HepG2 (cell line): ENCODE measurements around the gene SYNE3. TPM values are rescaled to one million over a fixed set of nuclear protein-coding genes. Genes with fewer than 3 reads are reported as not detected.

ENCODE experiments used
- ESRRA ChIP-seq: sonication (generic); formaldehyde crosslinking; IDR thresholded peaks from 2 replicates; pipeline ENCODE4 v1.5.1; 2020; ENCODE audit warnings: mild to moderate bottlenecking, low read depth, missing genetic modification reagents
- GZF1 ChIP-seq: sonication (generic); formaldehyde crosslinking; IDR thresholded peaks from 2 replicates; pipeline ENCODE4 v1.5.1; 2020; ENCODE audit warnings: mild to moderate bottlenecking, missing genetic modification reagents
- NFKBIZ ChIP-seq: IDR thresholded peaks from 2 replicates; pipeline ENCODE4 v1.6.1; 2018; ENCODE audit warnings: missing genetic modification reagents, missing compliant biosample characterization
- SALL2 ChIP-seq: sonication (generic); formaldehyde crosslinking; IDR thresholded peaks from 2 replicates; pipeline ENCODE4 v1.8.1; 2023; ENCODE audit warnings: mild to moderate bottlenecking, missing genetic modification reagents, inconsistent platforms
- SOX6 ChIP-seq, 2 experiments: fragments of 450-650 bp in 1 of 2; sonication (generic) in 1 of 2; formaldehyde crosslinking in 1 of 2; IDR thresholded peaks; 2 replicates each; pipeline versions ENCODE4 v1.4.0 to v1.6.1; 2017 to 2020; ENCODE audit warnings: antibody characterized with exemption in 1 of 2, mild to moderate bottlenecking in 1 of 2, missing genetic modification reagents in 1 of 2
- SP1 ChIP-seq, 2 experiments: fragments of 450-650 bp in 1 of 2; sonication (generic) in 1 of 2; formaldehyde crosslinking in 1 of 2; IDR thresholded peaks; 2 replicates each; pipeline versions ENCODE4 v1.4.0 to v1.6.1; 2016 to 2020; ENCODE audit warnings: missing genetic modification reagents in 1 of 2
- ZBTB20 ChIP-seq: sonication (generic); formaldehyde crosslinking; IDR thresholded peaks from 2 replicates; pipeline ENCODE4 v1.8.1; 2023; ENCODE audit warnings: missing genetic modification reagents, low read depth, mild to moderate bottlenecking, borderline replicate concordance
- ZBTB21 ChIP-seq: sonication (generic); formaldehyde crosslinking; IDR thresholded peaks from 2 replicates; pipeline ENCODE4 v1.4.0; 2020; ENCODE audit warnings: missing genetic modification reagents
- ZNF546 ChIP-seq: sonication (generic); formaldehyde crosslinking; conservative IDR thresholded peaks from 2 replicates; pipeline ENCODE4 v1.8.1; 2023; ENCODE audit warnings: mild to moderate bottlenecking, missing genetic modification reagents
- ZNF619 ChIP-seq: sonication (generic); formaldehyde crosslinking; IDR thresholded peaks from 2 replicates; pipeline ENCODE4 v1.4.0; 2020; ENCODE audit warnings: mild to moderate bottlenecking, missing genetic modification reagents
- ZNF674 ChIP-seq: sonication (generic); formaldehyde crosslinking; IDR thresholded peaks from 2 replicates; pipeline ENCODE4 v1.5.0; 2020; ENCODE audit warnings: low read depth, mild to moderate bottlenecking, missing genetic modification reagents
- ZNF749 ChIP-seq: sonication (generic); formaldehyde crosslinking; IDR thresholded peaks from 2 replicates; pipeline ENCODE4 v1.8.0; 2022; ENCODE audit warnings: mild to moderate bottlenecking, missing genetic modification reagents, moderate library complexity, borderline replicate concordance
- polyA plus RNA-seq, 8 experiments: library from polyadenylated mRNA; depleted of rRNA in 3 of 8; stranded (reverse) in 7 of 8; unstranded in 1 of 8; fragments of >200 nt; fragmentation: Illumina TruSeq in 4 of 8; extraction: Trizol in 4 of 8; gene quantifications; 2 replicates each; pipeline versions ENCODE4 v1.2.1 to v1.2.3, GENCODE V29; 2011 to 2016; ENCODE audit warnings: low read depth in 4 of 8, missing spikeins in 1 of 8, mixed read lengths in 1 of 8; ENCODE audit not compliant: insufficient read depth in 1 of 8
- total RNA-seq, 5 experiments: library from RNA; depleted of rRNA; stranded (reverse); fragments of >200 nt; fragmentation: Illumina TruSeq; extraction: Trizol; gene quantifications; 2 replicates each; pipeline ENCODE4 v1.2.3, GENCODE V29; 2016; ENCODE audit warnings: low read depth in 1 of 5
- TF ChIP-seq, protein P1 (sequence below): sonication (generic); formaldehyde crosslinking; IDR thresholded peaks from 2 replicates; pipeline ENCODE4 v1.4.0; 2020; ENCODE audit warnings: missing genetic modification reagents, borderline replicate concordance
- TF ChIP-seq, protein P2 (sequence below): sonication (generic); formaldehyde crosslinking; IDR thresholded peaks from 2 replicates; pipeline ENCODE4 v1.8.0; 2022; ENCODE audit warnings: missing genetic modification reagents, low read depth, mild to moderate bottlenecking, borderline replicate concordance
- TF ChIP-seq, protein P3 (sequence below): IDR thresholded peaks from 2 replicates; pipeline ENCODE4 v1.6.1; 2016; ENCODE audit warnings: missing compliant biosample characterization, missing genetic modification reagents, borderline replicate concordance
- TF ChIP-seq, protein P4 (sequence below): sonication (generic); formaldehyde crosslinking; IDR thresholded peaks from 2 replicates; pipeline ENCODE4 v1.5.0; 2020; ENCODE audit warnings: mild to moderate bottlenecking, missing genetic modification reagents
- TF ChIP-seq, protein P5 (sequence below): sonication (generic); formaldehyde crosslinking; IDR thresholded peaks from 2 replicates; pipeline ENCODE4 v1.5.0; 2020; ENCODE audit warnings: missing genetic modification reagents
- TF ChIP-seq, protein P6 (sequence below): IDR thresholded peaks from 2 replicates; pipeline ENCODE4 v1.6.1; 2012; ENCODE audit warnings: low read depth, low read length, improper control_type of control experiment

The SYNE3 gene
- total and polyA plus RNA-seq, 2 of the 13 experiments (the other 11 are each of a cell fraction or from before 2014, with no cell fraction given) = 7.8 to 8.0 TPM

DNA sequence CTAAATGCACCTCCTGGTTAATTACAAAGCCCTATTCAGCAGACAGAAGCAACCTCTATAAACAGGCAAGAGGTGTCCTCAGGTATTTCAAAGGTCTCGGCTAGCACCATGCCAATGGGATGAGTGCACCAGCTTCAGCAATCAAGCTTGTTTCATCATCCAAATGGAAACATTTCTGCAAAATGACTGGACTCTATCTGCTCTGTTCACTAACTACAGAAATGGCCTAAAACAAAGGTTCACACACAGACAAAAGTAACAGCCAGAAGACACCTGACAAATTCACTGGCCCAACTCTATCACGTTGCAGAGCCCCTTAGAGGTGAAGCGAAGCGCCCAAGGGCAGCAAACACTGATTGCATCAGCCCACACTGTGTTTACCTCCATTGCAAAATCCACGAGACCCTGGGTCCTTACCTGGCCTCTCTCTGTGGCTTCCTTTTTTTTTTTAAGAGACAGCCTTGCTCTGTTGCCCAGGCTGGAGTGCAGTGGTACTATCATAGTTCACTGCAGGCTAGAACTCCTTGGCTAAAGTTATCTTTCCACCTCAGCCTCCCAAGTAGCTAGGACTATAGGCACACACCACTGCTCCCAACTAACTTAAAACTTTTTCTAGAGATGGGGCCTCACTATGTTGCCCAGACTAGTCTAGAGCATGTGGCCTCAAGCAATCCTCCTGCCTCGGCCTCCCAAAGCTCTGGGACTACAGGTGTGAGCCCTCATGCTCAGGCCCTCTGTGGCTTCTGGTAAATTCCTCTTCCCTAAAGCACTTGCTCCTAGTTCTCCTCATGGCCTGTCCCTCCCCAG lies 8.5 kb upstream of the SYNE3 start (continued):
- TF ChIP-seq ZBTB21 (CRISPR knock-in tag) (peak; percentile 57; the same call in 1 of the 2 replicates), ZNF674 (CRISPR knock-in tag) (no peak), SALL2 (CRISPR knock-in tag) (peak; percentile 36; the same call in 1 of the 2 replicates), ZNF546 (CRISPR knock-in tag) (no peak), GZF1 (CRISPR knock-in tag) (no peak), ZNF619 (CRISPR knock-in tag) (no peak), SP1 (IDR thresholded peaks at IDR 0.05) (no peak), SP1 (CRISPR knock-in tag; IDR thresholded peaks at IDR 0.05) (no peak), ZNF749 (CRISPR knock-in tag) (no peak), SOX6 (IDR thresholded peaks at IDR 0.05) (no peak), SOX6 (CRISPR knock-in tag; IDR thresholded peaks at IDR 0.05) (peak; percentile 97), NFKBIZ (CRISPR knock-in tag) (peak; percentile 92; the same call in 1 of the 2 replicates), ZBTB20 (CRISPR knock-in tag) (peak; percentile 26; the same call in 1 of the 2 replicates), ESRRA (CRISPR knock-in tag) (peak; percentile 96)
- TF ChIP-seq, protein P1, sequence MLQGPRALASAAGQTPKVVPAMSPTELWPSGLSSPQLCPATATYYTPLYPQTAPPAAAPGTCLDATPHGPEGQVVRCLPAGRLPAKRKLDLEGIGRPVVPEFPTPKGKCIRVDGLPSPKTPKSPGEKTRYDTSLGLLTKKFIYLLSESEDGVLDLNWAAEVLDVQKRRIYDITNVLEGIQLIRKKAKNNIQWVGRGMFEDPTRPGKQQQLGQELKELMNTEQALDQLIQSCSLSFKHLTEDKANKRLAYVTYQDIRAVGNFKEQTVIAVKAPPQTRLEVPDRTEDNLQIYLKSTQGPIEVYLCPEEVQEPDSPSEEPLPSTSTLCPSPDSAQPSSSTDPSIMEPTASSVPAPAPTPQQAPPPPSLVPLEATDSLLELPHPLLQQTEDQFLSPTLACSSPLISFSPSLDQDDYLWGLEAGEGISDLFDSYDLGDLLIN (CRISPR knock-in tag) = no peak
- TF ChIP-seq, protein P2, sequence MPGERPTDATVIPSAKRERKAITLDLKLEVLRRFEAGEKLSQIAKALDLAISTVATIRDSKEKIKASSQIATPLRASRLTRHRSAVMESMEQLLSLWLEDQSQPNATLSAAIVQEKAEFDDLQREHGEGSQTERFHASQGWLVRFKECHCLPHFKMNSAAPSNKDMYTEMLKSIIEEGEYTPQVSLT (CRISPR knock-in tag) = no peak
- TF ChIP-seq, protein P3, sequence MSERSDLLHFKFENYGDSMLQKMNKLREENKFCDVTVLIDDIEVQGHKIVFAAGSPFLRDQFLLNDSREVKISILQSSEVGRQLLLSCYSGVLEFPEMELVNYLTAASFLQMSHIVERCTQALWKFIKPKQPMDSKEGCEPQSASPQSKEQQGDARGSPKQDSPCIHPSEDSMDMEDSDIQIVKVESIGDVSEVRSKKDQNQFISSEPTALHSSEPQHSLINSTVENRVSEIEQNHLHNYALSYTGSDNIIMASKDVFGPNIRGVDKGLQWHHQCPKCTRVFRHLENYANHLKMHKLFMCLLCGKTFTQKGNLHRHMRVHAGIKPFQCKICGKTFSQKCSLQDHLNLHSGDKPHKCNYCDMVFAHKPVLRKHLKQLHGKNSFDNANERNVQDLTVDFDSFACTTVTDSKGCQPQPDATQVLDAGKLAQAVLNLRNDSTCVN (CRISPR knock-in tag) = peak; percentile 76; the same call in 1 of the 2 replicates
- TF ChIP-seq, protein P4, sequence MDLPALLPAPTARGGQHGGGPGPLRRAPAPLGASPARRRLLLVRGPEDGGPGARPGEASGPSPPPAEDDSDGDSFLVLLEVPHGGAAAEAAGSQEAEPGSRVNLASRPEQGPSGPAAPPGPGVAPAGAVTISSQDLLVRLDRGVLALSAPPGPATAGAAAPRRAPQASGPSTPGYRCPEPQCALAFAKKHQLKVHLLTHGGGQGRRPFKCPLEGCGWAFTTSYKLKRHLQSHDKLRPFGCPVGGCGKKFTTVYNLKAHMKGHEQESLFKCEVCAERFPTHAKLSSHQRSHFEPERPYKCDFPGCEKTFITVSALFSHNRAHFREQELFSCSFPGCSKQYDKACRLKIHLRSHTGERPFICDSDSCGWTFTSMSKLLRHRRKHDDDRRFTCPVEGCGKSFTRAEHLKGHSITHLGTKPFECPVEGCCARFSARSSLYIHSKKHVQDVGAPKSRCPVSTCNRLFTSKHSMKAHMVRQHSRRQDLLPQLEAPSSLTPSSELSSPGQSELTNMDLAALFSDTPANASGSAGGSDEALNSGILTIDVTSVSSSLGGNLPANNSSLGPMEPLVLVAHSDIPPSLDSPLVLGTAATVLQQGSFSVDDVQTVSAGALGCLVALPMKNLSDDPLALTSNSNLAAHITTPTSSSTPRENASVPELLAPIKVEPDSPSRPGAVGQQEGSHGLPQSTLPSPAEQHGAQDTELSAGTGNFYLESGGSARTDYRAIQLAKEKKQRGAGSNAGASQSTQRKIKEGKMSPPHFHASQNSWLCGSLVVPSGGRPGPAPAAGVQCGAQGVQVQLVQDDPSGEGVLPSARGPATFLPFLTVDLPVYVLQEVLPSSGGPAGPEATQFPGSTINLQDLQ = peak; percentile 71; the same call in 1 of the 2 replicates
- TF ChIP-seq, protein P5, sequence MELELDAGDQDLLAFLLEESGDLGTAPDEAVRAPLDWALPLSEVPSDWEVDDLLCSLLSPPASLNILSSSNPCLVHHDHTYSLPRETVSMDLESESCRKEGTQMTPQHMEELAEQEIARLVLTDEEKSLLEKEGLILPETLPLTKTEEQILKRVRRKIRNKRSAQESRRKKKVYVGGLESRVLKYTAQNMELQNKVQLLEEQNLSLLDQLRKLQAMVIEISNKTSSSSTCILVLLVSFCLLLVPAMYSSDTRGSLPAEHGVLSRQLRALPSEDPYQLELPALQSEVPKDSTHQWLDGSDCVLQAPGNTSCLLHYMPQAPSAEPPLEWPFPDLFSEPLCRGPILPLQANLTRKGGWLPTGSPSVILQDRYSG (CRISPR knock-in tag) = no peak
- TF ChIP-seq, protein P6, sequence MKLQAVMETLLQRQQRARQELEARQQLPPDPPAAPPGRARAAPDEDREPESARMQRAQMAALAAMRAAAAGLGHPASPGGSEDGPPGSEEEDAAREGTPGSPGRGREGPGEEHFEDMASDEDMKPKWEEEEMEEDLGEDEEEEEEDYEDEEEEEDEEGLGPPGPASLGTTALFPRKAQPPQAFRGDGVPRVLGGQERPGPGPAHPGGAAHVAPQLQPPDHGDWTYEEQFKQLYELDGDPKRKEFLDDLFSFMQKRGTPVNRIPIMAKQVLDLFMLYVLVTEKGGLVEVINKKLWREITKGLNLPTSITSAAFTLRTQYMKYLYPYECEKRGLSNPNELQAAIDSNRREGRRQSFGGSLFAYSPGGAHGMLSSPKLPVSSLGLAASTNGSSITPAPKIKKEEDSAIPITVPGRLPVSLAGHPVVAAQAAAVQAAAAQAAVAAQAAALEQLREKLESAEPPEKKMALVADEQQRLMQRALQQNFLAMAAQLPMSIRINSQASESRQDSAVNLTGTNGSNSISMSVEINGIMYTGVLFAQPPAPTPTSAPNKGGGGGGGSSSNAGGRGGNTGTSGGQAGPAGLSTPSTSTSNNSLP = no peak
